NOMO-1 treated with dmso at 0.1 percent for 144 hours (cell line): Measurements from ENCODE around the gene CDKN2B-AS1.

ENCODE experiments used
- DNase-seq: peaks from one replicate; lab custom pipeline; 2025; ENCODE audit not compliant: unreplicated experiment; lab: John Stamatoyannopoulos, UW

The CDKN2B-AS1 gene

DNA sequence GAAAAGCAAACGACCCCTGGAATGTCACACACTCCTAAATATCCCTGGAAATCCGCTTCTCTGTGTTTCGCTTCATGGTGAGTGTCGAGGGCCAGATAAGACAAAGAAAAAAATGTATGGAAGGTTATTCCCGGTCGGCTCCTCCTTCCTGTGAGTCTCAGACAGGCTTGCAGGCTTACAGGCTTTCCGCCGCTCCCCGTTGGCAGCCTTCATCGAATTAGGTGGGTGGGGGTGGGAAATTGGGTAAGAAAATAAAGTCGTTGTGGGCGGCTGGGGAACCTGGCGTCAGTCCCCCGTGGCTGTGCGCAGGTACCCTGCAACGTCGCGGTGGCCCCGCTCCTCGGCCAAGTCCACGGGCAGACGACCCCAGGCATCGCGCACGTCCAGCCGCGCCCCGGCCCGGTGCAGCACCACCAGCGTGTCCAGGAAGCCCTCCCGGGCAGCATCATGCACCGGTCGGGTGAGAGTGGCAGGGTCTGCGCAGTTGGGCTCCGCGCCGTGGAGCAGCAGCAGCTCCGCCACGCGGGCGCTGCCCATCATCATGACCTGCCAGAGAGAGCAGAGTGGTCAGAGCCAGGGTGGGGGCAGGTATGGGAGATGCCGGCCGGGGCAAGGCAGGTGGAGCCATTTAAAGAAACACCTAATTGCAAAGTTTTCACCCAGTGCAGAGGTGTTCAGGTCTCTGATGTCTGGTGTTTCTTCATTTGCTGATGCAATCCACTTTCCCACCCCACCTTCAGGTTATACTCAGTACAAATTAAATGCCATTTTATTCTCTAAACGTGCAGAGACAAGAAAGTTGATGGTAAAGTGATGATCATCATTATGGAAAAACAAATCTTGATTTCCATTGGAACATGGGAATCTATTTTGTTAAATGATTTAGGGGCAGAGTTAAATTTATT is 11.4 kb downstream of the CDKN2B-AS1 start:
- no peak for DNase-seq

DNA sequence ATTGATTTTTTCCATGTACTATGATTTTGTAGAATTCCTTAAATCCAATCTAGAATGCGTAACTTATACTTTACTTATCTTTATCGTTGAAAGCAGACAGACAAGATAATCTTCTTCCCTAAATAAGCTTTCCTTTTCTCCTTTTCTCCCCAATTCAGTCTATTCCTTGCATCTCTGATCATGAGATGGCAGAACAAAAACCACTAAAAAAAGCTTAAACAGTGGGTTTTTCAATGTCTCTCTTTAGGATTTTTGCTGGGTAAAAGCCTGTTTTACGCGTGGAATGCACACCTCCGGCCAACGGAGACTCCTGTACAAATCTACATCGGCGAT is 13.8 kb downstream of the CDKN2B-AS1 start:
- DNase-seq: no peak

DNA sequence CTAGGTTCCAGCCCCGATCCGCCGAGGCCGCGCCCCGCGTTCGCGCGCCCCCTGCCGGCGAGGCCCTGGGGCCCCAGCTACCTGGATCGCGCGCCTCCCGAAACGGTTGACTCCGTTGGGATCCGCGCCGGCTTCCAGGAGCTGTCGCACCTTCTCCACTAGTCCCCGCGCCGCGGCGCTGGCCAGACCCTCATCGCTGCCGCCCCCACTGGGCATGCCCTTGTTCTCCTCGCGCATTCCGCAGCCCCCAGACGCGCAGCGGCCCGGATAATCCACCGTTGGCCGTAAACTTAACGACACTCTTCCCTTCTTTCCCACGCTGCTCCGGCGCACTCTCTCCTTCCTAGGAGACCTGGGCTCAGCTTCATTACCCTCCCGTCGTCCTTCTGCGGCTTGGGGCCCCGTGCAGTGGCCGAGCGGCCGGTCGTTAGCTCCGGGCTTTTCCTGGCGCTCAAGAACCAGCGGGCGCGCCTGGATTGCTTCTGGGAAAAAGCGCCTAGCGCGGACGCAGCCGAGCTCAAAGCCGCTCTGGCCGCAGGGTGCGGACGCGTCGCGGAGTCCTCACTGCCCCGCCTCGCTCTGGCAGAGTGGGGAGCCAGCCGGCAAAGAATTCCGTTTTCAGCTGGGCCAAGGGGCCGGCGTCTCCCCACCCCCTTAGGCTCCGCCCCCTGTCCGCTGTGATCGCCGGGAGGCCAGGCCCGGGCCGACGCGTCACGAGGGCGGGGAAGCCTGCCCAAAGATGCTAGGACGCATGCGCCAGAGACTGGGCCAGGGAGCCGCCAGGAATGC is 14.3 kb downstream of the CDKN2B-AS1 start, which contains the start of gene CDKN2B:
TSS of gene CDKN2B (minus strand) at position 589 of the 789 bp plus-strand sequence. CDS start at position 237, 352 bp downstream.
- DNase-seq: no peak

DNA sequence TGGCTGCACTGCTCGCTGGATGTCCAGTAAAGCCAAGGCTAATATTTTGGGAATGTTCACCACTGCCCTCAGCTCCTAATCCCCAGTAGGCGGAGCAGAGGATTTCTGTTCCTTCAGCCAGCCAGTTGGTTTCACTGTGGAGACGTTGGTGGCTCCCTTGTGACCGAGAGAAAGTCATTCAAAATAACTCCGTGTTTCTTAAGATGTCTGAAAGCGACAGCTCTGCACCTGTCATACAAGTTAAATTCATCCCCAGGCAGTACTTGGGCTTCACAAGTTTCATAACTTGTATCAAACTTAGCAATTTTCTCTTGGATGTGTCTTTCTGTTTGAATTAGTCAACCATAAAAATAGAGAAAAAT is 14.9 kb downstream of the CDKN2B-AS1 start:
- DNase-seq: no peak

DNA sequence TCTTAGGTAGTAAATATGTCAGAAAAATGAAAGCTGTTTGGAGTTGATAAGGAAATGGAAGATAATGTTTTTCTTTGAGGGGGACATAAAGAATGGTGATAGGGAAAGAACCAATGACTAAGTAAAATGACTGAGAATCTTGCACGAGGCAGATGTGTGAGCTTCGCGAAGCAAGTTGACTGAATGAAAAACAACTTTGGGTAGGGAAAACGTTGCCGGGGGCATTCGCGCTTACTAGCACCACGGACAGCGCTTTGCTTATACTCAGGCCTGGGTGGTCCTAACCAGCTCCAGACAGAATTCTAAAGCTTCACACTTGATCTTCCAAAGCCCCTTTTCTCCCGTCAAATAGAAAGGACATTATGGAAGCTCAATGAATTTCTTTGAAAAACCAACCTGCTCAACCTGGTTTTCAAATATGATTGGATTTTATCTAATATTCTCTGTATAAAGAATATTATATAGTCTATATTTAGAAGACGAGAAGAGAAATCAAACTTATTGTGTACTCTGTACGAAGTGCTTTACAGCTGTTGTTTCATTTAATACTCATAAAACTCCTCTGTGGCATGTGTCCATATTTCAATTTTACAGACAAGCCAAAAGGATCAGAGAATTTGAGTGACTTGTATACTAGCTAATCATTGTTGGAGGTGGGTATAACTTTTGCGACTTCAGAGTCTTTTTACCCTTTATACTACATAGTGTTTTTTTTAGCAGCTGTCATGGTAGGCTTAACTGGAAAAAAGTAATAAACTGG is 16.5 kb downstream of the CDKN2B-AS1 start:
- DNase-seq: no peak

DNA sequence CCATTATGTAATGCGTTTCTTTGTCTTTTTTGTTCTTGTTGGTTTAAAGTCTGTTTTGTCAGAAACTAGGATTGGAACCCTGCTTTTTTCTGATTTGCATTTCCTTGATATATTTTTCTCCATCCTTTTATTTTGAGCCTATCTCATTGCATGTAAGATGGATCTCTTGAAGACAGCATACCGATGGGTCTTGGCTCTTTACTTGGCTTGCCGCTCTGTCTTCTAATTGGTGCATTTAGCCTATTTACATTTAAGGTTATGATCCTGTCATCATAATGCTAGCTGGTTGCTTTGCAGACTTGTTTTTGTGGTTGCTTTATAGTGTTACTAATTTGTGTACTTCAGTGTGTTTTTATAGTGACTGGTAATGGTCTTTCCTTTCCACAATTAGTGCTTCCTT is 27.8 kb downstream of the CDKN2B-AS1 start:
- DNase-seq: no peak

DNA sequence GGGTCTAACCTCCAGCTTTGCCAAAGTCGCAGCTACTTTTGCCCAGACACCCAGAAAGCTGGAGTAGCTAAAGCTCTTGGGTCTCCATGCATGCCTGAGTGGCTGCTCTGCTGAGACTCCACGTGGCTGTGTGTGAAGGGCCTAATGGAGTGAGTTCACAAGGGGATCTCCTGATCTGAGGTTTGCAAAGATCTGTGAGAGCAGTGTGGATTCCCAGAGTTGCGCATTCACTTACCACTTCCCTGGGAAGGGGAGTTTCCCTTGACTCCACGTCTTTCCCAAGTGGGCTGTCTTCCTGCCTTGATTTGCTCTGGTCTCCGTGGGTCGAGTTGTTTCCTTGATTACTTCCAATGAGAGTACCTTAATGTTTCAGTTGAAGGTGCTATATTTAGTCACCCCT is 32.1 kb downstream of the CDKN2B-AS1 start:
- DNase-seq: no peak

DNA sequence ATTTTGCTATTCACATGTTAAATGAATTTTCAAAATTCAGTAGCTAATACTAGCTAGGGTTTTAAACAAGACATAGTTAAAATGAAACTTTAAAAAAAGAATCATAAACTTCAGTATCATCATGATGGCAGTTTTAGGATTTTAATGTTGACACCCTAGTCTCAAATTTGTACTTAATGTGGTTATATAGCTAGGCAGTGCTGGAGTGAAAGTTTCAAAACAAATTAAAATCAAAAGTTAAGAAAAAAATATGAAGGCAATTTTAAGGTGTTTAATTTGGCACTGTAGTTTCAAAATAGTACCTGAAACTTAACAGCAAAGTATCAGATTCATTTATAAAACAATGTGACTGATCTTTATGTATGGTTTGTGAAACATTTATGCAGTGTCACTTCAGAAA is 33.8 kb downstream of the CDKN2B-AS1 start:
- no peak for DNase-seq

DNA sequence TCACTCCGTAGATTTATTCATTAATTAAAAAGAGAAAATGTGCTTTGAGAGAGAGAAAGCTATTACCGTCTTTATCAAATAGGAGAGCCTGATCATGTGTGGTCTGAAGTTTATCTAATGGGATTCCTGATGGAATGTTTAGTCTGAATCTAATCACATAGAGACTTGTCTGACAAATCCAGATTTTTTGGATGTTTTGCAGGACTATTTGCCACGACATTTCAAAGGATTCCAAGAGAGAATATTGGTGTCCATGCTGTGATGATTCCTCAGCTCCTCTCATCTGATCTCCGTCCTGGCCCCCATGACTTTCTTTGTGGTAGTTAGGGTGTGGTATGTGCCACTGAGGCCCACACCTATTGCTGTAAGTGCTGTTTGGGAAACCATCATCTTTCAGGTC is 34.6 kb downstream of the CDKN2B-AS1 start:
- DNase-seq: no peak

DNA sequence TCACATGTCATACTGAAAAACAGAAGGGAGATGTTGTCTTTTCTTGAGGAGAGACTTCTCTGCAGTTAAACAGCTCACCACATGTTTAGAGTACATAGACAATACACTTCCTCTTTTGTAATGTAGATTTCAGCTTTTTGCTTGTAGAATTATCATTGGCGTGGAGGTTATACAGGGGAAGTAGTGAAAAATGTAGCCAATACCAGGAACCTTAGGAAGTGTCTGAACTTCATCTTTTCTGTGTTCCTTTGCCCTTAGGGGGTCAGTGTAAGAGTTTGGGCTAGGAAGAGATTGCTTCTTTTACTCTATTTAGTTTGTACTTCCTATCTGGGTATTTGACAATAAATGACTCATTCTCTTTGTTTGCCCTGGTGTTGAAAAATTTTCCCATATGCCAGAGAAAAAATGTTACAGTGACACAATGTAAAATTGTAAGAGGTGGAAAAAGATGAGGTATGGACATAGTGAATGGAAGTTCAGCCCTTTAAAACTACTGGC is 35.6 kb downstream of the CDKN2B-AS1 start:
- no peak for DNase-seq

DNA sequence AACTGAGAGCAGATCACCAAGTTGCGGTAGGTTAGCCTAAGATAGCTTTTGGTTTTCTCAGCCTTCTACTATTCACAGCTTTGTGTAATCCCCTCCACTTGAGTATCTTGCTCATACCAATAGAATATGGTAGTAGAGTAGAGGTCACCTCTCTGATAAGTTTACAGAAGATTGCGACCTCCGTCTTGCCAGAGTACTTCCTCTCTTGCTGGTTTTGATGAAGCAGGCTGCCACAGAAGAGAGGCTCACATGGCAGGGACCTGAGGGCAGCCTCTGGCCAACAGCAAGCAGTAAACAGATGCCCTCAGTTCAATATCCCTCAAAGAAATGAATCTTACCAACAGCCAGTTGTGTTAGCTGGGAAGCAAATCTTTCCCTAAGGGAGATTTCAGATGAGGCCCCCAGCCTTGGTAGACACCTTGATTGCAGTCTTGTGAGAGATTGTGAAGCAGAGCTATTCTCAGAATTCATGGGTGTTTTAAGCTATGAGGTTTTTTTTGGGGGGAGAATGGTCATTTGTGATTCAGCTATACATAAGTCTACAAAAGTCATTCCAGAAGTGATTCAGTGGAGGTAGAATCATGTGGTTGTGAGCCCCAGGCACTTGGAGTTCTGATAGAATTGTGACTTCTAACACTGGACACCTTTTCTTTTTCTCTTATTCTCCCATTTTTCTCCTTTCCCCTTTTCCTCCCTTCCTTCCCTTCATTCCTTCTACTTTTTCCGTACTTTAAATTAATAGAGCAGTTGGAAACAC is 37.2 kb downstream of the CDKN2B-AS1 start:
- DNase-seq: no peak

DNA sequence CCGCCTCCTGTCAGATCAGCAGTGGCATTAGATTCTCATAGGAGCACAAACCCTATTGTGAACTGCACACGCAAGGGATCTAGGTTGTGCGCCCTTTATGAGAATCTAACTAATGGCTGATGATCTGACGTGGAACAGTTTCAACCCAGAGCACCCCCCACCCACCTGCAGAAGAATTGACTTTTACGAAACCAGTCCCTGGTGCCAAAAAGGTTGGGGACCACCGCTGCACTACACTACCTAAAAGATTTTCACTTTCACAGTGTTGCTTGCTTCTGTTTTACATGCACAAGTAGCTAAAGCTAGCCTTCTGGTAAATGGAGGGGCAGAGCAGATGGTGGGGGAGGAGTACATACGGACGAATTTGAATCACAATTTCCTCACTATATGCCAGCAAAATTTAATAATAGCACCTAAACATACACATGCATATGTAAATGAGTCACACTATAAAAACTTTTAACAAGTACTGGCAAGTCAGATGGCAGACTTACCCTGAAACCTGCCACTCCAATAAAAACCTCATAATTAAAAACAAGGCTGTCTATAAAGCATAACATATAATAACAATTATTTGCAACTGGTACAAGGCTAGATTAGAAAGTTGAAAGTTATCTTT is 38.5 kb downstream of the CDKN2B-AS1 start:
- DNase-seq: no peak

DNA sequence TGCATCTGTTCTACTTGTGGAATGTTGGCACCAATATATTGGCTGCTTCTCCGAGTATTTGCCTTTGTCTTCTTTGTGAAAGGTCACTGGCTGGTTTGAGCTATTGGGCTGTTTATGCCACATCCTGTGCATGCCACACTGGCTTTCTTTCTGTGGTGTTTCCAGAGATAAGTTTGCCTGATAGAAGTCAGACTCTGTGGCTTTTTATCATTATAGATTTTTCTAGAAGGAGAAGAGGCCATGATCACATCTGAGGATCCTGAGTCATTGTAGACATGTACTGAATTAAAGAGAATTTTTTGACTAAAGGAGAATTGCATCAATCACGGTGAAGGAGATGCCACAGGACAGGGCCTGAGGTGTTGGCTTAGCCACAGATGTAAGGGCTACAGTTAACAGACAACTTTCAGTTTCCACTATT is 41.0 kb downstream of the CDKN2B-AS1 start:
- DNase-seq: no peak

DNA sequence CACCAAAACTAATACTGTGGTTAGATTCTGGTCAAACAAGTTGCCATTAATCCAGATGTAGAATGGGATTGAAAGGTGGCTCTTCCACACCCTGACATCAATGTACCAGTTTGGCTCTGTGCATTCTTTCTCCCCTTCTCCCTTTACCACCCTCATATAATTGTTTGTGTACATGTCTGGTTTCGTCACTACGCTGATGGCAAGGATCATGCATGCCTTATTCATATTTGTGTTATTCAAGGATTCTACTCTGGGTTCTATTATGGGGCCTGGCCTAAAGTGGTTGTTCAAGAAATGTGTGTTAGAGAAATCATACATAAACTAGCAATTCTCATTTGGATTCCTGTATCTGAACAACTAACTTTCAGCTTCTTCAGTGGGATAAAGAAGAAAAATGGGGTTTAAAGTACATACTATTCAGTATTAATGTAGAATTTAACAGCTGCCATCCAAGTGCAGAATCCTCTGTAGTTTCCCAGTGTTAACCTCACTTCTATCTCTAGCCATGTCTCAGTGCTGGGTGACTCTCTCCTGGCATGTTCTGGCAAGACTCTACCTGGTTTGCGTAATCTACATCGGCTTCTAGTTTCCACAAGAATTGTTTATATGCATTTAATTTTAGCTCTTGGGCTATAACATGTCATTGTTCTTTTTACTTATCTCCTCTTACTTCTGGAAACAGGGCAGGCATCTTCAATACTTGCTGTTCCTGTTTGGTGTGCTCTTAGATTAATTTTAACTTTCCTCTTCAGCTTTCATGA is 42.5 kb downstream of the CDKN2B-AS1 start:
- DNase-seq: no peak

DNA sequence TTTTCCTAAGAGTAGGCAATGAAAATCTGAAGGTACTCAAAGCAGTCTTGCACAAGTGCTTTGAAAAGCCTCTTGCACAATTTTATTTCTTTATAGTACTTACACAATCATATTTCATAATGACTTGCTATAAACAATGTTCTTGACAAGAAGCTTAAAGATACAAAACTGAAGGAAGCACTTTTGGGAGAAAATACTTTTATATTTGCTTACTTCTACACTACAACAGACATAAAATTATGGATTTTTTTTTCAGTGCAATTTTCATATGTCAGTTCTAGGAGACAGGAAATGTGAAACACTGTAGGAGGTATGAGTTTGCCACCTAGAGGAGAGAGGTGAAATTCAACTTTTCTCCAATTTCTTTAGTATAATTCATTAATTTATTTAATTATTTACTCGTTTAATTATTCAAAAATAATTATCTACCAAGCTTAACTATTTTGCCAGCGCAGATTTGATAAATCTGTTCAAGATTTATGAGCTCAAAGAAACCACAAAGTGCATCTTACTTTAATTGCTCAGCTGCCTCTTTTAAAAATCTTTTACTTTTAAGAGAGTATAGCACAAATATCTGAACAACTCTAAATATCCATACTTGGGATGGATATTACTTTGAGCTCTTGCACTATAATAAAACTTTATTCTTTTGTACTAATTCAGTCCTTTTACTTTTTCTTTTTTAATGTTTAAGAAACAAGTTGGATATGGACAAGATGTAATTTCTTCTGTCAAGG is 43.5 kb downstream of the CDKN2B-AS1 start:
- no peak for DNase-seq

DNA sequence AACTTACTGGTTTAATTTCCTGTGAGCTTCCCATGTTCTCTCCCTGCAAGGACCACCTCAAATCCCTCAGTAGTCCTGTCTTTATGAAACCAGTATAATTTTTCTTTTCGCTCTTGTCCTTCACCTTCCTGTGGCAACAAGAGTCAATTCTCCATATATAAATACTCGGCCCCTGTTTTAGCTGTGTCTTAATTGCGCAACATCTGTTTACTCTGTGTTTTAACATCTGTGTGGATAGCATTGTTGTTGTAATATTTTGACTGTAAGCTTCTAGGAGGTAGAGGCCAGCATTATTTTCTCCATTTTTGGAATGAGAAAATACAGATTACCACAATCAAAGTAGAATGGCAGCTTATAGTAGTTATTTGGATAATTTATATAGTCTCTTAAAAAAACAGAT is 44.7 kb downstream of the CDKN2B-AS1 start:
- no peak for DNase-seq

DNA sequence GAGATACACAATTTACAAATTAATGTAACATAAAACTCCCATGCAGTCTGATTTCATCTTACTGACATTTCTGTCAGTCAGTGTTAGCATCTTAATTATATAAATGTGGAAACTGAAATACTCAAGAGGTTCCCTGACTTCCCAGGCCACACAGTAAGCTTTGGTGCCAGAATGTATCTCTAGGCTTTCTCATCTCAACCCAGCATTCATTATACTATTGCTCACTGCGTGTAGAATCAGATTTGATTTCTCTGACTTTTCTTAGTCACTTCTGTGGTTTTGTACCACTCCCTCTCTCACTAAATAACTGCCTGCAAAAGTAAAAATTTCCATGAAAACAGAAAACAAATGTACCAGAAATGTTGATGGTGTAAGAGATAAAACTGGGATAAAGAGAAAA is 46.2 kb downstream of the CDKN2B-AS1 start:
- no peak for DNase-seq

DNA sequence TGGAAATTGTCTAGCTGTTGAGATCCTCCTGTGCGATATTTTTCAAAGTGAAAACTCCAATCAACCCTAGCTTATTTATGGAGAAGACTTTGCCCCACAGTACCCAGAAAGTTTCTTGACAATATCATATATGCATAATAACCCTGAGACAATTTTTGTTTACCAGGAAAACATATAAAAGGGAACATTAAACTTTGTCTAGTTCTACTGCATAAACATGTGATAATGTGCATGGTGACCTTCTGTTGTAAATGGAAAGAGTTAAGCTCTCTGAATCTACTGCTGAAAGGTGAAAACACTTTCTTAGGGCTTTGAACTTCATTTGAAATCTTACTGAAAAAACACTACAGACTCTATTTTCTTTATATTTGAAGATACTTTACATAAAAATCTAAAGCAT is 46.8 kb downstream of the CDKN2B-AS1 start:
- no peak for DNase-seq

DNA sequence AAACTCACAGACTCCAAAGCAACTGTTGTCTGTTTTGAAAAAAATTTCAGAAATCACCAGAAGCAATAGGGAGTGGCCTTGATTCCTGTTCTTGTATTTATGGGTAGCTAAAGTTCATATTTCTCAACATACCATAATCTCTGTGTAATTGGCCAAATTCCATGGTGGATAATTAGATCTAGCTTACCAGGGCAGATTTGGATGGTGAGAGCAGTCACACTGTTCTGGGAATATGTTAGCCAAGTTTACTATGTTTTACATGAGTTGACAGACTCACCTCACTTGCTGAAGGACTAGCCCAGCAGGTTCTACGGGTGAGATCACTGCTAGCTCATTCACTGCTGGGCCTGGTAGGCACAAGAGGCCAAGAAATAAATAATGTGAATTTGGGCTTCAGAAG is 47.2 kb downstream of the CDKN2B-AS1 start:
- no peak for DNase-seq
